ENCODE data around the gene ZSCAN18. TPM values are rescaled to one million over a fixed set of nuclear protein-coding genes. Genes with fewer than 3 reads are reported as not detected.

Gene ZSCAN18
- total and polyA plus RNA-seq, 2 donors (not counting 3 experiments of a cell fraction or from before 2014, with no cell fraction given): 15.8 to 17.3 TPM

DNA sequence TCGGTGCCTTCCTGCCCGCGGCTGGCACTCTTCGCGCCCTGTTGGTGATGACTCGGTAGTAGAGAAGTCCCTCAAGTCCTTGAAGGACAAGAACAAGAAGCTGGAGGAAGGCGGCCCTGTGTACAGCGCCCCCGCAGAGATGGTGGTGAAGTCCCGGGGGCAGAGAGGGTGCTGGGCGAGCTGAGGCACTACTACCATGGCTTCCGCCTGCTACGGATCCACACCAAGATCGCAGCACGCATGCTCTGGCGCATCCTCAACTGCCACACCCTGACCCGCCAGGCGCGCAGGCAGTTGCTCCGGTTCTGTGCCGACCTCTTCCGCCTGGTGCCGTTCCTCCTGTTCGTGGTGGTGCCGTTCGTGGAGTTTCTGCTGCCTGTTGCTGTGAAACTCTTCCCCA lies 53.1 kb downstream of the ZSCAN18 start:
- Histone ChIP-seq H2AFZ (ENCODE audit: low read depth, low read length) (no peak overlapping the region), H3K27ac (ENCODE audit: insufficient read depth, low read depth, low read length) (no peak overlapping the region), H3K9me3 (replicated peaks; ENCODE audit: control insufficient read depth, insufficient read depth, low read length) (peaks cover 9% of the 10 kb centered on the region), H4K20me1 (replicated peaks; ENCODE audit: control insufficient read depth, extremely low read depth, insufficient read depth, low read length) (no peaks in the 10 kb centered on the region), H3K79me2 (ENCODE audit: control insufficient read depth, insufficient read depth, low read length) (no peaks in the 10 kb centered on the region), H3K4me3 (replicated peaks in 1 of 3; ENCODE audit: insufficient read depth in 1 of 3, low read depth in 1 of 3, low read length in 3 of 3) (no peak overlapping the region), H3K9me1 (replicated peaks; ENCODE audit: control insufficient read depth, extremely low read depth, insufficient read depth, low read length) (no peaks in the 10 kb centered on the region), H3K36me3 (ENCODE audit: control insufficient read depth in 2 of 2, extremely low read depth in 1 of 2, insufficient read depth in 2 of 2, low read length in 2 of 2) (no peaks in the 10 kb centered on the region), H3K27me3 (ENCODE audit: control insufficient read depth in 2 of 2, insufficient read depth in 2 of 2, low read length in 2 of 2) (no peaks in the 10 kb centered on the region), H3K4me1 (ENCODE audit: control insufficient read depth, extremely low read depth, insufficient read depth, low read length) (no peaks in the 10 kb centered on the region), H3K9ac (replicated peaks; ENCODE audit: extremely low read depth, insufficient read depth, low read length) (no peak overlapping the region), H3K4me2 (ENCODE audit: insufficient read depth, low read length) (no peak overlapping the region)
- FAIRE-seq (no peak), DNase-seq (ENCODE audit: low read depth, low spot score) (no peak)
- BruUV-seq (replicated peaks): no TSS peak
- TF ChIP-seq FOS (IDR thresholded peaks at IDR 0.05; ENCODE audit: borderline replicate concordance, insufficient read depth, low read length) (no peak), EZH2 (IDR thresholded peaks at IDR 0.05; ENCODE audit: borderline replicate concordance, low read depth, low read length, severe bottlenecking) (no peak), GATA2 (IDR thresholded peaks at IDR 0.05; ENCODE audit: insufficient read depth, insufficient read length, low read depth, low read length) (no peak), JUN (IDR thresholded peaks at IDR 0.05; ENCODE audit: borderline replicate concordance, insufficient read depth, insufficient read length, low read depth) (no peak), MAX (IDR thresholded peaks at IDR 0.05; ENCODE audit: insufficient read depth, insufficient read length) (no peak), MYC (IDR thresholded peaks at IDR 0.05; ENCODE audit: low read depth, low read length) (no peak), CTCF (IDR thresholded peaks at IDR 0.05; ENCODE audit: extremely low read depth in 1 of 2, insufficient read depth in 1 of 2, low read depth in 1 of 2, low read length in 2 of 2) (no peak), POLR2AphosphoS5 (IDR thresholded peaks at IDR 0.05; ENCODE audit: insufficient read depth, low read depth, low read length) (no peak), POLR2A (IDR thresholded peaks at IDR 0.05; ENCODE audit: low read depth, low read length) (no peak)
- intact Hi-C loops (cut with micrococcal nuclease) (no loop called here), dilution Hi-C loops (cut with MboI; ENCODE audit: extremely low pct_ligation_motif_present, low sequenced_read_pairs) (no loop called here)
- POLR2A ChIA-PET: no interaction called here
- CTCF ChIA-PET: no interaction called here
